Ishikawa (cell line): ENCODE measurements around the gene CLIP4.

Source experiments
- CEBPB ChIP-seq: IDR thresholded peaks from 2 replicates; pipeline ENCODE4 v1.6.1; 2012
- EP300 ChIP-seq: IDR thresholded peaks from 2 replicates; pipeline ENCODE4 v1.6.1; 2012; ENCODE audit warnings: borderline replicate concordance
- FOXM1 ChIP-seq: IDR thresholded peaks from 2 replicates; pipeline ENCODE4 v1.6.1; 2012; ENCODE audit warnings: low read depth, borderline replicate concordance
- RAD21 ChIP-seq: IDR thresholded peaks from 2 replicates; pipeline ENCODE4 v1.6.1; 2012; ENCODE audit warnings: low read depth
- YY1 ChIP-seq: IDR thresholded peaks from 2 replicates; pipeline ENCODE4 v1.6.1; 2012; ENCODE audit warnings: low read depth

DNA sequence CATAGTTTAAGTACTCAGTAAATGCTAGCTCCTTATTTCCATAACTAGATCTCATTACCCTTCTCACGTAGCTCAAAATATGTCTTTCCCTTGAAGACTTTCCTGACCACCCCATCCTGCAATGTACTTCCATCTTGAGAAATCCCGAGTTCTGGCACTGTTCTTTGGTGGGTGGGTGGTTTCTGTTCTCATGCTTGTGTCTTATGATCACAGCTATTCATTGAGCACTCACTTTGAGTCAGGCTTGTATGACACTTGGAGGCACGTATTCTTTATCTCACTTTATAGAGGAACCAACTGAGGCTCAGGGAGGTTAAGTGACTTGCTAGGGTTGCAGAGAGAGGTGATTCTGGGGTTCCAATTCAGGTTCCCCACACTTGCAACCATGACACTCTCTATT is 9.0 kb upstream of the CLIP4 start:
- TF ChIP-seq CEBPB (no peak), RAD21 (no peak), EP300 (no peak), YY1 (no peak), FOXM1 (no peak)
